MCF 10A (cell line): ENCODE results near the gene ACAA2. TPM values are rescaled to one million over a fixed set of nuclear protein-coding genes. Genes with fewer than 3 reads are reported as not detected.

Experiments used
- BruUV-seq: library from RNA; stranded (reverse); fragments of 400-500 nt; replicated peaks from 2 replicates; lab custom pipeline; 2021; lab: Mats Ljungman, UMichigan
- CTCF ChIA-PET: fragments of 300-600 bp; sonication (Branson Sonifier 250); formaldehyde crosslinking; extraction: SDS; loops from one replicate; lab custom pipeline; 2021; ENCODE audit warnings: antibody characterized with exemption, inconsistent platforms; lab: Yijun Ruan, JAX
- POLR2A ChIA-PET: fragments of 300-600, 350-650 bp; sonication (Branson Sonifier 250); formaldehyde crosslinking; extraction: SDS; loops from one replicate; lab custom pipeline; 2020; ENCODE audit warnings: antibody characterized with exemption, inconsistent platforms; lab: Yijun Ruan, JAX
- DNase-seq: peaks from one replicate; pipeline ENCODE4 v3.0.0-alpha.2; 2018; ENCODE audit not compliant: unreplicated experiment
- H3K27ac Mint-ChIP-seq: one replicate; pipeline ENCODE4 v1.8.0; 2022; ENCODE audit warnings: mild to moderate bottlenecking, low read depth, mixed read lengths; ENCODE audit not compliant: unreplicated experiment
- H3K27me3 Mint-ChIP-seq: one replicate; pipeline ENCODE4 v1.8.0; 2022; ENCODE audit warnings: mixed read lengths; ENCODE audit not compliant: insufficient read depth, unreplicated experiment
- H3K36me3 Mint-ChIP-seq: one replicate; pipeline ENCODE4 v1.8.0; 2022; ENCODE audit warnings: mild to moderate bottlenecking, moderate library complexity, mixed read lengths; ENCODE audit not compliant: insufficient read depth, unreplicated experiment
- H3K4me1 Mint-ChIP-seq: one replicate; pipeline ENCODE4 v1.8.0; 2022; ENCODE audit warnings: mixed read lengths; ENCODE audit not compliant: insufficient read depth, unreplicated experiment
- H3K4me3 Mint-ChIP-seq: one replicate; pipeline ENCODE4 v1.8.0; 2022; ENCODE audit warnings: mild to moderate bottlenecking, moderate library complexity, mixed read lengths; ENCODE audit not compliant: unreplicated experiment
- H3K9me3 Mint-ChIP-seq: one replicate; pipeline ENCODE4 v1.8.0; 2022; ENCODE audit warnings: mixed read lengths; ENCODE audit not compliant: unreplicated experiment
- intact Hi-C: fragments of 100-400 bp; cut with micrococcal nuclease; formaldehyde crosslinking; loops from 2 replicates; pipeline ENCODE4 v1.14.1; 2022
- total RNA-seq: library from RNA; stranded (reverse); gene quantifications from 2 replicates; pipeline ENCODE4 v1.2.3, GENCODE V29; 2022
- TF ChIP-seq, protein P1 (sequence below): fragments of 200-600 bp; IDR thresholded peaks from one replicate; pipeline ENCODE4 v1.8.0; 2022; ENCODE audit warnings: antibody characterized with exemption, mild to moderate bottlenecking; ENCODE audit not compliant: unreplicated experiment

The ACAA2 gene
- total RNA-seq, 1 experiment from 2014 or later = 84.9 TPM

DNA sequence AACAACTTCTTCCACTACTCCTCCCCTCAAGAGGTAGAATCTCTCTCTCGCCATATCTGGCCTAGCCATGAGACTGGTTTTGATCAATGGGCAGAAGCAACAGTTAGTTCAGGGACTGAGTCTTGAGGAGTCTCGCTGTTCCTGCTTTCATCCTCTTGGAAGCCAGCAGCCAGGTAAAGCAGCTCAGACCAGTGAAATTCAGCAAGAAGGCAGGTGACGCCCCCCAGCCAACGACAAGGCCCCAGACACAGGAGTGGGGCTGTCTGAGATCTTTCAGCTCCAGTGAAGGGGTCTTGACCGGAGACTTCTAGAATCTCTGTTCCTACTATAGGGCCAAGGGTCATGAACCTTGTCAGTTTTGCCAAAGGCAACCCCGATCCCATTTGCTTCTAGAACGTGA lies 39.7 kb upstream of the ACAA2 start:
- Mint-ChIP-seq H3K36me3 (no peaks in the 10 kb centered on the region), H3K27me3 (no peaks in the 10 kb centered on the region), H3K4me3 (no peak overlapping the region), H3K27ac (no peak overlapping the region), H3K4me1 (peaks cover 35% of the 10 kb centered on the region), H3K9me3 (no peaks in the 10 kb centered on the region)
- no peak for DNase-seq
- ChIA-PET CTCF (interaction anchor here (0.6 to 6.6 kb wide), 4 partner anchors 13 to 1111 kb away, joined by 3 to 33 read pairs (median 6); no protein-coding TSS in a partner anchor), POLR2A (interaction anchor here (1.3 to 5.9 kb wide), 2 partner anchors 15 to 40 kb away, joined by 3 to 55 read pairs; partner anchors contain the start of gene ACAA2)
- TF ChIP-seq, protein P1, sequence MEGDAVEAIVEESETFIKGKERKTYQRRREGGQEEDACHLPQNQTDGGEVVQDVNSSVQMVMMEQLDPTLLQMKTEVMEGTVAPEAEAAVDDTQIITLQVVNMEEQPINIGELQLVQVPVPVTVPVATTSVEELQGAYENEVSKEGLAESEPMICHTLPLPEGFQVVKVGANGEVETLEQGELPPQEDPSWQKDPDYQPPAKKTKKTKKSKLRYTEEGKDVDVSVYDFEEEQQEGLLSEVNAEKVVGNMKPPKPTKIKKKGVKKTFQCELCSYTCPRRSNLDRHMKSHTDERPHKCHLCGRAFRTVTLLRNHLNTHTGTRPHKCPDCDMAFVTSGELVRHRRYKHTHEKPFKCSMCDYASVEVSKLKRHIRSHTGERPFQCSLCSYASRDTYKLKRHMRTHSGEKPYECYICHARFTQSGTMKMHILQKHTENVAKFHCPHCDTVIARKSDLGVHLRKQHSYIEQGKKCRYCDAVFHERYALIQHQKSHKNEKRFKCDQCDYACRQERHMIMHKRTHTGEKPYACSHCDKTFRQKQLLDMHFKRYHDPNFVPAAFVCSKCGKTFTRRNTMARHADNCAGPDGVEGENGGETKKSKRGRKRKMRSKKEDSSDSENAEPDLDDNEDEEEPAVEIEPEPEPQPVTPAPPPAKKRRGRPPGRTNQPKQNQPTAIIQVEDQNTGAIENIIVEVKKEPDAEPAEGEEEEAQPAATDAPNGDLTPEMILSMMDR = no peak
- intact Hi-C loops = no loop called here
- BruUV-seq = no TSS peak

DNA sequence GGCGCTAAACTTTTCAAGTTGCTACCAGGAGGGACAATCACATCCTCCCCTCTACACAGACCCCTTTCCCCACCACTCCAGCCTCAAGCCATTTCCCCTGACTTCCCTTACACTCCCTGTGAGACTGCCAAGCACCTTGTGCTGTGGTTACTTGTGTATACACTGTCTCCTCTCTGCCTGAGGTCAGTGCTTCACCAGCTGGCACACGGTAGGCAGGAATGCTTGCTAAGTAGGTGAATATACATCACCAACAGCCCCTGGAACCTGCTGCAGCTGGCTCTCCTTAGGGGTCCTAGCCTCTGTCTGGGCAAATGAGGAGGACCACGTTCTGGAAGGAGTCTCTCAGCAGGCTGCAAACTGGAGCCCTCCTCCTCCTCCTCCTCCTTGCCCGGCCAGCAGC lies 38.3 kb upstream of the ACAA2 start:
- ChIA-PET CTCF (interaction anchor here (0.8 to 1.0 kb wide), 3 partner anchors 10 to 551 kb away, joined by 3 read pairs; partner anchors contain the start of gene LIPG), POLR2A (interaction anchor here (1.3 to 5.9 kb wide), 4 partner anchors 13 to 39 kb away, joined by 3 to 55 read pairs (median 33); partner anchors contain the start of gene ACAA2)
- Mint-ChIP-seq H3K9me3 (no peaks in the 10 kb centered on the region), H3K27ac (no peak overlapping the region), H3K4me3 (no peak overlapping the region), H3K27me3 (no peaks in the 10 kb centered on the region), H3K4me1 (peaks cover 41% of the 10 kb centered on the region), H3K36me3 (no peaks in the 10 kb centered on the region)
- no peak for DNase-seq
- TF ChIP-seq, protein P1 = no peak
- intact Hi-C loops = no loop called here
- no TSS peak for BruUV-seq

DNA sequence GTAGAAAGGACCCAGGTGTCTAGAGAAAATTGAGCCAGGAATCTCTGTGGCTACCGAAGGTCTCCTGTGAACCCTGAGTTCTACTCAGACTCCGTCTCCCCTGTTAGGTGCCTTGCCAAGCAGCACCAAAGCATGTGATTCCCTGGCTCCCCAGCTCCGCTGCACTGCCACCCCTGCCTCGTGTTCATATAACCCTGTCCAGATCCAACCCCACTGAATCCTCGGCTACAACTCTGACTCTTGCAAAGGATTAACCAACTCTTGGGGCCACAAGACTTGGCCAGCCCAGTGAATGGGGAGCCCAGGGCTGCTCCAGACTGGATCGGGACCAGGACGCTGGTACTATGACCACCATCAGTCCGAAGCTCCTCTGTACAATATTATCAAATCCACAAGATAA lies 37.3 kb upstream of the ACAA2 start:
- TF ChIP-seq, protein P1 = no peak
- intact Hi-C loops = no loop called here
- no TSS peak for BruUV-seq
- Mint-ChIP-seq H3K9me3 (no peaks in the 10 kb centered on the region), H3K27ac (no peak overlapping the region), H3K4me3 (no peak overlapping the region), H3K36me3 (no peaks in the 10 kb centered on the region), H3K27me3 (no peaks in the 10 kb centered on the region), H3K4me1 (peaks cover 45% of the 10 kb centered on the region)
- no peak for DNase-seq
- POLR2A ChIA-PET = interaction anchor here (1.1 to 5.9 kb wide), 4 partner anchors 12 to 70 kb away, joined by 3 to 55 read pairs (median 33); partner anchors contain the start of gene ACAA2
- CTCF ChIA-PET = interaction anchor here (0.5 to 1.5 kb wide), 5 partner anchors 9 to 289 kb away, joined by 3 to 8 read pairs (median 3); partner anchors contain the start of gene LIPG

DNA sequence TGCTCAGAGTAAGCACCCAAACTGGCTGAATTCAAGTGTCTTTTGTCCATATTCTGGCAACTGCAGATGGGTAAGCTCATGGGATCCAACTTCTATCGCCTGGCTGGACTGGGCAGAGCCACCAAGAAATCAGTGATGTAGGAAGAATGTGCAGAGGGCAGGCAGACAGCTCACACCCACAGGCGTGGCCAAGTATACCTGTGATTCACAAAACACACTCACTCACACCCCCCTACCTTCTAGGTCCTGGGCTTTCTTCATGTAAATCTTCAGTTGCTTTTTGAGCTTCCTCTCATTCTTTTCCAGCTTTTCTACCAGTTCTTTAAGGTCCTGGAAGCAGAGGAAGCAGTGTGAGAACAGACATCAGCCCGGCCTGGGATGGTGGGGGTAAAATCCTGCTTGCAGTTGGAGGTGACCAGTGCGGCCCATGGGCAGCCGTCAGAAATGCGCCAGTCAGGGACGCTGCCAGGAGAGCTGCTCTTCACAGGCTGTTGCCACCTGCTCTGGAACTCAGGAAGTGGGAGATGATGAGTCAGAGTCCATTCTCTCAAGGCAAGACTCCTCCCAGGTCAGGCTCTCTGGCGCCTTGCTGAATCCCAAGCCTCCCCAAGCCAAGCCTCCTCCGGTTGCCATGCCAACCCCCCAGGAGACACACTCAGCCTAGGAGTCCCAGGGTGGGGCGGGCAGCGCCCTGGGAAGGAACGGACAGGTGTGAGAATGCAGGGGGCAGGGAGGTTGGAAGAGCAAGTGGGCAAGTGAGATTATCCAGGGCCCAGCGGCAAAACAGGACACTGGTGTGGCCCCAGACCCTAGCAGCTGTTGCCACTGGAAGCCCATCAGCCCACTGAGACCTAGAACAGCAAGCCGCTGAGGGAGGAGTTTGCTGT lies 36.2 kb upstream of the ACAA2 start:
- Mint-ChIP-seq H3K9me3 (no peaks in the 10 kb centered on the region), H3K27me3 (no peaks in the 10 kb centered on the region), H3K4me1 (peaks cover 42% of the 10 kb centered on the region), H3K36me3 (no peaks in the 10 kb centered on the region), H3K27ac (peak overlapping the region; percentile 98), H3K4me3 (peak overlapping the region; percentile 72)
- intact Hi-C loops = no loop called here
- DNase-seq = peak; percentile 98
- ChIA-PET CTCF (interaction anchor here (0.7 to 4.5 kb wide), 7 partner anchors 9 to 289 kb away, joined by 3 to 26 read pairs (median 4); partner anchors contain the start of gene ACAA2), POLR2A (interaction anchor here (0.7 to 5.9 kb wide), 11 partner anchors 9 to 1181 kb away, joined by 3 to 55 read pairs (median 3); partner anchors contain the start of genes ACAA2, C18orf32, MBD1 and SMAD4)
- TSS peak; percentile 88 for BruUV-seq
- TF ChIP-seq, protein P1 = no peak
